Loucy (cell line): ENCODE results near the gene SIGLEC12.

Experiments used
- H2AFZ ChIP-seq: fragments of 200-600 bp; sonication (generic); 2 replicates; pipeline ENCODE4 v1.6.0; 2016; ENCODE audit warnings: antibody characterized with exemption, mild to moderate bottlenecking, low read length, moderate library complexity
- H3F3A ChIP-seq: fragments of 200-600 bp; 2 replicates; pipeline ENCODE4 v1.6.0; 2016; ENCODE audit warnings: antibody characterized with exemption, low read depth, mild to moderate bottlenecking
- H3K27me3 ChIP-seq: fragments of 200-600 bp; sonication (generic); 2 replicates; pipeline ENCODE4 v1.6.1; 2014; ENCODE audit warnings: low read length, mild to moderate bottlenecking; ENCODE audit not compliant: insufficient read depth, poor library complexity, severe bottlenecking
- H3K36me3 ChIP-seq: fragments of 200-600 bp; sonication (generic); 2 replicates; pipeline ENCODE4 v1.6.1; 2016; ENCODE audit warnings: low read length; ENCODE audit not compliant: insufficient read depth
- H3K4me1 ChIP-seq: fragments of 200-600 bp; sonication (generic); 2 replicates; pipeline ENCODE4 v1.5.1; 2014; ENCODE audit warnings: low read length, mild to moderate bottlenecking; ENCODE audit not compliant: insufficient read depth, poor library complexity, severe bottlenecking
- H3K4me2 ChIP-seq: fragments of 200-600 bp; sonication (generic); 2 replicates; pipeline ENCODE4 v1.6.0; 2014; ENCODE audit warnings: antibody characterized with exemption, low read length, low read depth, mild to moderate bottlenecking; ENCODE audit not compliant: poor library complexity, severe bottlenecking
- H3K4me3 ChIP-seq: fragments of 200-600 bp; sonication (generic); 2 replicates; pipeline ENCODE4 v1.5.1; 2014; ENCODE audit warnings: low read length, mild to moderate bottlenecking, mixed read lengths; ENCODE audit not compliant: poor library complexity, severe bottlenecking
- H3K79me2 ChIP-seq: fragments of 200-600 bp; sonication (generic); 2 replicates; pipeline ENCODE4 v1.6.1; 2014; ENCODE audit warnings: low read length; ENCODE audit not compliant: insufficient read depth
- H3K9ac ChIP-seq: fragments of 200-600 bp; sonication (generic); 2 replicates; pipeline ENCODE4 v1.6.0; 2014; ENCODE audit warnings: mild to moderate bottlenecking, low read depth, low read length, moderate library complexity; ENCODE audit not compliant: poor library complexity, severe bottlenecking
- H3K9me2 ChIP-seq: fragments of 200-600 bp; sonication (generic); replicated peaks from 2 replicates; pipeline ENCODE4 v1.6.1; 2016; ENCODE audit warnings: low read depth, low read length, mixed read lengths
- H3K9me3 ChIP-seq: fragments of 200-600 bp; sonication (generic); 2 replicates; pipeline ENCODE4 v1.6.1; 2014; ENCODE audit warnings: mild to moderate bottlenecking, antibody characterized with exemption, low read length, low read depth; ENCODE audit not compliant: insufficient read depth
- H4K20me1 ChIP-seq: fragments of 200-600 bp; sonication (generic); 2 replicates; pipeline ENCODE4 v1.6.0; 2014; ENCODE audit warnings: antibody characterized with exemption, low read length, mild to moderate bottlenecking; ENCODE audit not compliant: insufficient read depth, poor library complexity, severe bottlenecking
- CTCF ChIP-seq: fragments of 200-600 bp; sonication (generic); conservative IDR thresholded peaks from 2 replicates; pipeline ENCODE4 v1.5.1; 2014; ENCODE audit warnings: mild to moderate bottlenecking, antibody characterized with exemption, low read length
- EZH2phosphoT487 ChIP-seq: fragments of 200-600 bp; IDR thresholded peaks from 2 replicates; pipeline ENCODE4 v1.6.1; 2018; ENCODE audit warnings: antibody characterized with exemption, mild to moderate bottlenecking, moderate library complexity, borderline replicate concordance

SIGLEC12 gene

GRCh38 chr19:51514866-51515481 is 13.4 kb upstream of the SIGLEC12 start:
- no peak overlapping the region for H2AFZ ChIP-seq

GRCh38 chr19:51513968-51514367 is 12.4 kb upstream of the SIGLEC12 start:
- no peaks in the 10 kb centered on the region for H3K27me3 ChIP-seq
- no peak overlapping the region for H2AFZ ChIP-seq
- no peaks in the 10 kb centered on the region for H3F3A ChIP-seq
- H4K20me1 ChIP-seq: no peaks in the 10 kb centered on the region
- no peaks in the 10 kb centered on the region for H3K36me3 ChIP-seq
- no peaks in the 10 kb centered on the region; the same call in 1 of the 2 replicates for H3K9me3 ChIP-seq
- H3K9ac ChIP-seq: no peak overlapping the region
- H3K4me2 ChIP-seq: no peak overlapping the region
- H3K79me2 ChIP-seq: no peaks in the 10 kb centered on the region
- TF ChIP-seq CTCF (no peak), EZH2phosphoT487 (no peak)
- H3K9me2 ChIP-seq: no peaks in the 10 kb centered on the region
- no peak overlapping the region for H3K4me3 ChIP-seq
- H3K4me1 ChIP-seq: no peaks in the 10 kb centered on the region

More at GRCh38 chr19:51514866-51515481, 13.4 kb upstream of the SIGLEC12 start:
- Histone ChIP-seq H3K9ac (no peak overlapping the region), H3F3A (no peaks in the 10 kb centered on the region), H3K9me2 (no peaks in the 10 kb centered on the region), H3K27me3 (no peaks in the 10 kb centered on the region), H3K36me3 (no peaks in the 10 kb centered on the region), H3K4me2 (no peak overlapping the region), H3K4me1 (no peaks in the 10 kb centered on the region), H3K9me3 (no peaks in the 10 kb centered on the region; the same call in 1 of the 2 replicates), H3K79me2 (no peaks in the 10 kb centered on the region), H3K4me3 (no peak overlapping the region), H4K20me1 (no peaks in the 10 kb centered on the region)
- TF ChIP-seq EZH2phosphoT487 (no peak), CTCF (peak; percentile 83)

GRCh38 chr19:51511353-51511752 is 9.8 kb upstream of the SIGLEC12 start:
- no peaks in the 10 kb centered on the region for H4K20me1 ChIP-seq
- H3K4me1 ChIP-seq: no peaks in the 10 kb centered on the region
- TF ChIP-seq EZH2phosphoT487 (no peak), CTCF (peak; percentile 70)
- no peak overlapping the region for H3K4me2 ChIP-seq
- no peaks in the 10 kb centered on the region for H3K36me3 ChIP-seq
- H2AFZ ChIP-seq: no peak overlapping the region
- no peaks in the 10 kb centered on the region for H3K79me2 ChIP-seq
- no peaks in the 10 kb centered on the region for H3K9me3 ChIP-seq
- no peaks in the 10 kb centered on the region for H3F3A ChIP-seq
- H3K4me3 ChIP-seq: no peak overlapping the region
- H3K9ac ChIP-seq: no peak overlapping the region
- no peaks in the 10 kb centered on the region for H3K27me3 ChIP-seq
- no peaks in the 10 kb centered on the region for H3K9me2 ChIP-seq
